ENCODE data around the gene INCENP.

- TF ChIP-seq CTCF (IDR thresholded peaks at IDR 0.05) (no peak), EP300 (IDR thresholded peaks at IDR 0.05; ENCODE audit: borderline replicate concordance in 1 of 2, low read depth in 1 of 2, low read length in 1 of 2) (no peak), USF2 (IDR thresholded peaks at IDR 0.05; ENCODE audit: borderline replicate concordance, low read depth, low read length) (no peak), REST (IDR thresholded peaks at IDR 0.05; ENCODE audit: low read depth, low read length) (no peak), TCF12 (IDR thresholded peaks at IDR 0.05) (no peak)
- TF ChIP-seq, protein P1, sequence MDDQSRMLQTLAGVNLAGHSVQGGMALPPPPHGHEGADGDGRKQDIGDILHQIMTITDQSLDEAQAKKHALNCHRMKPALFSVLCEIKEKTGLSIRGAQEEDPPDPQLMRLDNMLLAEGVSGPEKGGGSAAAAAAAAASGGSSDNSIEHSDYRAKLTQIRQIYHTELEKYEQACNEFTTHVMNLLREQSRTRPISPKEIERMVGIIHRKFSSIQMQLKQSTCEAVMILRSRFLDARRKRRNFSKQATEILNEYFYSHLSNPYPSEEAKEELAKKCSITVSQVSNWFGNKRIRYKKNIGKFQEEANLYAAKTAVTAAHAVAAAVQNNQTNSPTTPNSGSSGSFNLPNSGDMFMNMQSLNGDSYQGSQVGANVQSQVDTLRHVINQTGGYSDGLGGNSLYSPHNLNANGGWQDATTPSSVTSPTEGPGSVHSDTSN (IDR thresholded peaks at IDR 0.05) = no peak
Observed at GRCh38 chr11:62166371-62166770, 42.6 kb downstream of the INCENP start.

Data from SK-N-SH (cell line).